GM19397 (cell line): ENCODE measurements around the gene PALMD.

ENCODE experiments used
- ATAC-seq: cut with Tn5 transposase; IDR thresholded peaks from one replicate; pipeline ENCODE4 v1.9.1; 2021; ENCODE audit warnings: mild to moderate bottlenecking, moderate library complexity; ENCODE audit not compliant: unreplicated experiment

PALMD gene

GRCh38 chr1:99645699-99646531 lies at the start of gene PALMD:
Gene PALMD (plus strand): TSS chr1:99646113. CDS start chr1:99646318, 205 bp downstream.
- ATAC-seq: no peak

GRCh38 chr1:99598738-99599411 lies 47.0 kb upstream of the PALMD start:
- ATAC-seq: no peak

GRCh38 chr1:99599678-99600175 lies 46.2 kb upstream of the PALMD start:
- no peak for ATAC-seq

- ATAC-seq: no peak
Observed at GRCh38 chr1:99600782-99601181, 45.1 kb upstream of the PALMD start.

GRCh38 chr1:99601208-99601607 lies 44.7 kb upstream of the PALMD start:
- ATAC-seq: no peak

- no peak for ATAC-seq
Observed at GRCh38 chr1:99601709-99602403, 44.1 kb upstream of the PALMD start.

GRCh38 chr1:99602404-99602969 lies 43.4 kb upstream of the PALMD start:
- ATAC-seq: no peak

- ATAC-seq: no peak
Observed at GRCh38 chr1:99603699-99604560, 42.0 kb upstream of the PALMD start.

- no peak for ATAC-seq
Observed at GRCh38 chr1:99606306-99606705, 39.6 kb upstream of the PALMD start.

- ATAC-seq: no peak
Observed at GRCh38 chr1:99607590-99607989, 38.3 kb upstream of the PALMD start.

GRCh38 chr1:99608058-99608457 lies 37.9 kb upstream of the PALMD start:
- ATAC-seq: no peak

- no peak for ATAC-seq
Observed at GRCh38 chr1:99613716-99614115, 32.2 kb upstream of the PALMD start.

GRCh38 chr1:99614728-99615127 lies 31.2 kb upstream of the PALMD start:
- no peak for ATAC-seq

GRCh38 chr1:99619583-99619982 lies 26.3 kb upstream of the PALMD start:
- no peak for ATAC-seq

- no peak for ATAC-seq
Observed at GRCh38 chr1:99621340-99621901, 24.5 kb upstream of the PALMD start.

- ATAC-seq: no peak
Observed at GRCh38 chr1:99622702-99623347, 23.1 kb upstream of the PALMD start.

GRCh38 chr1:99623554-99623953 lies 22.4 kb upstream of the PALMD start:
- no peak for ATAC-seq

- ATAC-seq: no peak
Observed at GRCh38 chr1:99627615-99628014, 18.3 kb upstream of the PALMD start.

GRCh38 chr1:99629164-99629563 lies 16.7 kb upstream of the PALMD start:
- no peak for ATAC-seq
